HEK293T (cell line): ENCODE results near the gene USPL1.

Source experiments
- ELF4 ChIP-seq: fragments of 450-650 bp; IDR thresholded peaks from 2 replicates; pipeline ENCODE4 v1.6.1; 2017; ENCODE audit warnings: antibody characterized with exemption
- FOXK2 ChIP-seq: fragments of 450-650 bp; IDR thresholded peaks from 2 replicates; pipeline ENCODE4 v1.6.1; 2016; ENCODE audit warnings: mild to moderate bottlenecking
- NFRKB ChIP-seq: fragments of 450-650 bp; IDR thresholded peaks from 2 replicates; pipeline ENCODE4 v1.6.1; 2016; ENCODE audit warnings: mild to moderate bottlenecking, moderate library complexity
- SP1 ChIP-seq: fragments of 450-650 bp; IDR thresholded peaks from 2 replicates; pipeline ENCODE4 v1.6.1; 2017

DNA sequence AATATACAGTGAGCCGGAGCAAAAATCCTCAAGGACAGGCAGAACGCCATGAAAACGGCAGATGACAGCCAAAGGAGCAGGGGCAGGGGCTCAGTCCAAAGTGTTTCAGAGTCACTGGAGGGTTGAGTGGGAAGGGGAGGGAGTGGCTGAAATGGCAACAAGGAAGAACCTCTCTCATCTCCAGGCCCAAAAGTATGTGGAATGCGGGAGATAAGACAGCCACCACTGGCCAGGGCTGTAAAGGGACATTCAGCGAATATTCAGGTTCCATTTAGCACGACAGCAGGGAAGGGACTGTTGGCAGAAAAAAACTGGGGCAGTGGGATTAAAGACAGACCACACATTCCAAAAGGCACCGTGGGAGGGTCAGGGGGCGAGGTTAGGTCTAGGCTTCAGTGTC is 48.4 kb downstream of the USPL1 start:
- TF ChIP-seq NFRKB: no peak
- TF ChIP-seq ELF4: no peak
- no peak for TF ChIP-seq SP1
- no peak for TF ChIP-seq FOXK2
